GDM1 (cell line): ENCODE measurements around the gene TYSND1.
"Not testable (repeated sequence)": the region's sequence is repeated elsewhere in the genome, so short reads cannot be mapped to it uniquely, and the experiment has no call there.

ENCODE experiments used
- DNase-seq: peaks from one replicate; lab custom pipeline; 2025; lab: John Stamatoyannopoulos, UW

Gene TYSND1, protein sequence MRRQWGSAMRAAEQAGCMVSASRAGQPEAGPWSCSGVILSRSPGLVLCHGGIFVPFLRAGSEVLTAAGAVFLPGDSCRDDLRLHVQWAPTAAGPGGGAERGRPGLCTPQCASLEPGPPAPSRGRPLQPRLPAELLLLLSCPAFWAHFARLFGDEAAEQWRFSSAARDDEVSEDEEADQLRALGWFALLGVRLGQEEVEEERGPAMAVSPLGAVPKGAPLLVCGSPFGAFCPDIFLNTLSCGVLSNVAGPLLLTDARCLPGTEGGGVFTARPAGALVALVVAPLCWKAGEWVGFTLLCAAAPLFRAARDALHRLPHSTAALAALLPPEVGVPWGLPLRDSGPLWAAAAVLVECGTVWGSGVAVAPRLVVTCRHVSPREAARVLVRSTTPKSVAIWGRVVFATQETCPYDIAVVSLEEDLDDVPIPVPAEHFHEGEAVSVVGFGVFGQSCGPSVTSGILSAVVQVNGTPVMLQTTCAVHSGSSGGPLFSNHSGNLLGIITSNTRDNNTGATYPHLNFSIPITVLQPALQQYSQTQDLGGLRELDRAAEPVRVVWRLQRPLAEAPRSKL

DNA sequence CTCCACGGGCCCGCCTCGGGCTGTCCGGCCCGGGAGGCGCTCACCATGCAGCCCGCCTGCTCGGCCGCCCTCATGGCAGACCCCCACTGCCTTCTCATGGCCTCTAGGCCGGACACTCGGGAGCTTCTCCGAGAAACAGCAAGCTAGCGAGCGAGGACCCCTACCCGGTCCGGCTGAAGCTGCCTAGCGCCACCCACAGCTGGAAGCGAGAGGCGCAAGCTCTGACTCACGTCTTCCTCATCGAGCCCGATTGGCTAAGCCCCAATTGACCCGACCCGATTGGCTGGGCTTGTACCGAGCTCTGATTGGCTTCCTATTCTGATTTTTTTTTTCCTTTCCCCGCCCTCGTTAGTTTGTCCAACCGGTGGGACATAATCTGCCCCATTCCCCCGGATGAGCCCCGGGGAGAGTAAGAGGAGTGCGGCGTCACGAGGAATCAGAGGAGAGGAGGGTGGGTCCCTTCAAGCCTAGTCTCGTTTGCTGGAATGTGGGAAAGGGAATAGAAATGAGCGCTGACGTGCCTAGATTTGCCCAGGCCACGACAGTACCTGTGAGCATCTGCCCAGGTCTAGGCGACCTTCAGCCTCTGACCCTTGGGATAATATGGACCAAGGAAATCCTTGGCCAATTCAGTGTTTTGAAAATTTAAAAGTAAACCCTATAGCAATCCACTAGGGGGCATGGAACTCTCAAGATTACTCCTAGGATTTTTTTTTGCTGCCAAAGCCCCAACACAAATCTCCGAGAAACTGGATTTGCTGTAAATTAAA, at the start of gene TYSND1:
TSS of gene TYSND1 (minus strand) at position 212 of the 770 bp plus-strand sequence. CDS start at position 98, 114 bp downstream.
- peak; percentile 95 for DNase-seq

- no peak for DNase-seq
Observed at GRCh38 chr10:70193391-70193844, 46.9 kb upstream of the TYSND1 start.

- DNase-seq = no peak
Observed at GRCh38 chr10:70192326-70192968, 45.9 kb upstream of the TYSND1 start.

DNA sequence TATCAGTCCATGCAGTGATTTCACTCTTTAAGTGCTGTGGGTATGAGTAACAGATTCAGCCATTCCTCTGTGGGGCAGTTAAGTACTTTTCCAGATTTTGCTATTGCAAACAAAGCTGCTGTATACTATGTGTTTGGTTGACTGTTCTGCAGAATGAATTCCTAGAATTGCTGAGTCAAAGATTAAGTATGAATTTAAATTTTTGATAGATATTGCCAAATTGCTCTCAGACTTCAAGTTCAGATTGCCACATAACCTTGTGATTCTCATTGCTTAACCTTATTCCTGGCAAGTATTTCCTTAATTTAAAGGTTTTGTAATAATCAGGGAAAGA, 45.4 kb upstream of the TYSND1 start:
- DNase-seq = no peak

DNA sequence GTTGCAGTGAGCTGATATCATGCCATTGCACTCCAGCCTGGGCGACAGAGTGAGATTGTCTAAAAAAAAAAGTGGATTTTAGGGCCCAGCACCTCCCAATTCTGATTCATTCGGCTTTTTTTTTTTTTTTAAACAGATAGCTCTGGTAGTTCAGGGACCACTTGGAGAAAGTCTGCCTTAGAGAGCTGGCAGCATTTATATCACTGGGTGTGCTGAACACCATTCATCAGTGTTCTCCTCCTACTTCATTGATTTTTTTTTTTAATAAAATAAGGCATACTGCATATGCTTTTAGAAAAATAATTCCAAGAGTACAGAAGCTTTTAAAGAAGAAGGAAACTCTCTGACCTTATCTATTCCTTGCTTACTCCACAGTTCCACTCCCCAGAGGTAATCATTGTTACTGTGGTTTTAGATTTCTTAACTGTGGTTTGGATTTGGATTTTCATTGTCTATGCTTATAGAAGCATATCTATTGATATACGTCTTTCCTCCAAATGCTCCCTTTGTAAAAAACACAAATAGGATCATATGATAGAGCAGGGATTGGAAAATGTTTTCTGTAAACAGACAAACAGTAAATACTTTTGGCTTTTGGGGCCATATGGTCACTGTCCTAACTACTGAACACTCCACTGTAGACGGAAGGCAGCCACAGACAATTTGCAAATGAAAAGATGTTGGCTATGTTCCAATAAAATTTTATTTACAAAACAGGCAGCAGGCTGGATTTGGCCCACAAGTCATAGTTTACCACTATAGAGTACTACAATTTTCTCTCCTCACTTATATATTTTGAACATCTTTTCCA, 44.9 kb upstream of the TYSND1 start:
- DNase-seq = no peak

DNA sequence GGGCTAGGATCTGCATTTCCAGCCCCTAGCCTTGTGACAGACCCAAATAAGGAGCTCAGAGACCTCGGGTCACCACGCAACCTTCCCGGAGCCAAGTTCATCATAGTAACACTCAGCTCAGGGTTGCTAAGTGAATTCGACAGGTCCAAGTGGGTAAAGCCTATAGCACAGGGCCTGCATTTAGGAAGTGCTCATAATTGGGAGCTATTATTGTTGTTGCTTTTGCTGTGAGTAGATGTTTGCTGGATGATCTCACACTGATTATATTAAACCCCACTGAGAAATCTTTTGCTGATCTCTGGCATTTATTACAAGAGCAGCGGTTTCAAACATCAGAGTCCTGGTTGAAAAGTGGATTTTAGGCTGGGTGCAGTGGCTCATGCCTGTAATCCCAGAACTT, 44.1 kb upstream of the TYSND1 start:
- DNase-seq = no peak

GRCh38 chr10:70190102-70190501, 43.6 kb upstream of the TYSND1 start:
- DNase-seq = no peak

GRCh38 chr10:70188768-70189167, 42.3 kb upstream of the TYSND1 start:
- no peak for DNase-seq

GRCh38 chr10:70186571-70186970, 40.1 kb upstream of the TYSND1 start:
- no peak for DNase-seq

- no peak for DNase-seq
Observed at GRCh38 chr10:70186090-70186489, 39.6 kb upstream of the TYSND1 start.

- no peak for DNase-seq
Observed at GRCh38 chr10:70183304-70183703, 36.8 kb upstream of the TYSND1 start.

DNA sequence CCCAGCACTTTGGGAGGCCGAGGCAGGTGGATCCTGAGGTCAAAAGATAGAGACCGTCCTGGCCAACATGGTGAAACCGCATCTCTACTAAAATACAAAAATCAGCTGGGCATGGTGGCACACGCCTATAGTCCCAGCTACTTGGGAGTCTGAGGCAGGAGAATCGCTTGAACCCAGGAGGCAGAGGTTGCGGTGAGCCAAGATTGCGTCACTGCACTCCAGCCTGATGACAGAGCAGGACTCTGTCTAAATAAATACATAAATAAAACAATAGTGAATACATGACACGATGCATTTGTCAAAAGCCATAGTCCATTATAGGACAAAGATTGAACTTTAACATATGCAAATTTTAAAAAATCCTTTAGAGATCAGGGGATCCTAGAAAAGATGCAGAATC, 32.7 kb upstream of the TYSND1 start:
- DNase-seq = not testable (repeated sequence)

- DNase-seq = no peak
Observed at GRCh38 chr10:70178139-70178725, 31.7 kb upstream of the TYSND1 start.

- no peak for DNase-seq
Observed at GRCh38 chr10:70176441-70176840, 29.9 kb upstream of the TYSND1 start.

- DNase-seq = no peak
Observed at GRCh38 chr10:70175516-70175915, 29.0 kb upstream of the TYSND1 start.

DNA sequence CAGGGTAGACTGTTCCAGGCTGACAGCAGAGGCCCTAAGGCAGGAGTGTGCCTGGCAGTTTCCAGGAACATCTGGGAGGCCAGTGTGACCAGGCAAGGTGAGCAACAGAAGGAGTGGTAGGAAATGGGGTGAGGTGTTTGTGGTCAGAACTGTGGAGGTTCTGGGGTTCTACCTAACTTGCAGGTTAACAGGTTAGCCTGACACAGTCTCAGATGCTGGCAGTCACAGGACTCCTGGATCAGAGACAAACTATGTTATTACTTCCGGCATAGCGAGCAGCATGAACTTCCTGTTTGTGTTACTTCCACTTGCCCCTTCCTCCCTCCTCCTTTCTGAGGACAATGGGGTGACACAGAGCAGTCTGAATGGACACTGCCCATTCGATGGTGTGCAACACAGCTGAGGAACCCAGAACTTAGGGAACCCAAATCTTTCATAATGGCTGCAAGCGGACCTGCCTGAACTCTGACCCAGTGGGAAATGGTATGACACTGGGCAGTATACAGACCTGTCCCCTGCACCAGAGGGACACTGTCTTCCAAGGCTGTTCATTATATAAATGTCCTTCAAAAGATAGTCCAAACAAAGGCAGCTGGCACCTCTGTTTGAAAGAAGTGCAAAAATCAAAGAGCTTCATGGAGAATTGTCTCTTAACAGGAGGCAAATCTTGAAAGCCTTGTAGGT, 27.7 kb upstream of the TYSND1 start:
- no peak for DNase-seq

DNA sequence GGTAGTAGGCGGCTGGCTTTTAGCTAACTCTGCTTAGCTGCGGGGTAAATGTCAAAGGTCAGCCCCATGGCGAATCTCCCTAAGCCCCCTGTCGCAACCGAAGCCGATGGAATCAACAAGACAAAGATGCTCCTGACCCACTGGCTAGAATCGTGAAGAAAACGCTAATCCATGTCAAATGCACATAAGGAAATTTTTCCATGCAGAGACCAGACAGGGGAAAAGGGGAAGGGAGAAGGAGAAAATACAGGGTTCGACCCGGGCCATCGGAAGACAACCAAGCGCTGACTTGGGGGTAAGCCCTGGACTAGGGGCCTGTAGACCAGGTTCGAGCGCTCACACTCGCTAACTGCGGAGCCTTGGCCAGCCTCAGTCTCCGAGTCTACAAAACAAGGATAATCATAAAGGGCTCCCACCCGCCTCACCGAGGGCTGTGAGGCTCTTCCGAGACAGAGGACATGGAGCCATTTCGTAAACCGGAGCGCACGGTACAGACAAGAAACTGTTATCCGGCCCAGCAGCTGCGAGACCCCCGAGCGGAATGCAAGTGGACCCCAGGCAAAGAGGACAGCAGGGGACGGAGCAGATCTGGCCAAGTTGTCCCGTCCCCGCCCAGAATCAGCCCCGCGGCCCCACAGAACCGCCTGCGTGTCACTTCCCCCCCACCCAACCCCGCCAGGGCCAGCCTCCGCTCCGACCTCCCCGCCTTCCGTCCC, 23.3 kb upstream of the TYSND1 start:
- no peak for DNase-seq

DNA sequence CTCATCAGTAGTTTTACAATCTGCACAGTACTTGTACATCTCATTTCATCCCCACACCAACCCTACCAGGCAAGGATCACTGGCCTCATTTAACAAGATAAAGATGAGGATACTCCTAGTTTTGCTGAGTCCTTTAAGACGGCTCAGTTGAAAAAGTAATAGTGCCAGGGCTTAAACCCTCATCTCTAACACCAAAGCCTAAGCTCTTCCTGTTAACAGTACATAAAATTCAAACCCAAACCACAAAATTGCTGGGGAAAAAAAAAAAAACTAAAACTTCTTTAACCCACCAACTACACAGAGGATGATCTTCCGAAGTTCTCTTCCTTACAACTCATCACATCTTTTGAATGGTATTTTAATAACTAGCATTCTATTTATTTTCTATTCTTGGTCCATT, 22.5 kb upstream of the TYSND1 start:
- no peak for DNase-seq

DNA sequence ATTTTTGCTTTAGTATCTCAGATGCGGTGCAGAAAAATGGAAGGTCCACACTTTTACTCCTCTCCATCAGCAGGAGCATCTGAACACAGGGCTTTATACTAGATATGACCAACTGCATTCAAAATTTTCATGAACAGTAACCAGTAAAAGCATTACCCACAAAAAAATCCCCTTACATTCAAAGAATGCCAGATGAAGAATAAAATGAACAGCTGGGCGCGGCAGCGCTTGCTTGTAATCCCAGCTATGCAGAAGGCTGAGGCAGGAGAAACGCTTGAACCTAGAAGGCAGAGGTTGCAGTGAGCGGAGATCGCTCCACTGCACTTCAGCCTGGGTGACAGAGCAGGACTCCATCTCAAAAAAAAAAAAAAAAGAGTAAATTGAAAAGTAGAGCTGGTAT, 20.7 kb upstream of the TYSND1 start:
- no peak for DNase-seq

- DNase-seq = no peak
Observed at GRCh38 chr10:70166394-70166793, 19.9 kb upstream of the TYSND1 start.
